Gastrocnemius medialis (tissue), 4 donors: ENCODE measurements around the gene TMTC1.

Source experiments
- CTCF ChIP-seq, 5 experiments: fragments of 450-650 bp in 3 of 5; fragments of 200-600 bp in 2 of 5; sonication (generic) in 2 of 5; IDR thresholded peaks in 4 of 5; conservative IDR thresholded peaks in 1 of 5; 1 replicate in 4 of 5; 2 replicates in 1 of 5; pipeline ENCODE4 v1.5.1; 2016 to 2019; ENCODE audit warnings: antibody characterized with exemption in 5 of 5, mild to moderate bottlenecking in 3 of 5, moderate library complexity in 3 of 5
- POLR2A ChIP-seq, 2 donors: fragments of 450-650 bp; IDR thresholded peaks; one replicate each; pipeline ENCODE4 v1.6.1; 2017; ENCODE audit warnings: antibody characterized with exemption in 2 of 2, mild to moderate bottlenecking in 2 of 2, moderate library complexity in 2 of 2

GRCh38 chr12:29492891-29493290 lies 290.9 kb downstream of the TMTC1 start:
- no peak for TF ChIP-seq CTCF (IDR thresholded peaks at IDR 0.05 in 4 of 5, conservative IDR thresholded peaks at IDR 0.05 in 1 of 5)
- TF ChIP-seq POLR2A (IDR thresholded peaks at IDR 0.05), result no peak
